Neural crest cell (in vitro differentiated cells): ENCODE data around the gene CHTOP. TPM values are rescaled to one million over a fixed set of nuclear protein-coding genes. Genes with fewer than 3 reads are reported as not detected.

Experiments used
- DNase-seq: peaks from one replicate; pipeline ENCODE4 v3.0.0; 2021; ENCODE audit warnings: low read depth, mixed read lengths, low spot score
- H3K27ac Mint-ChIP-seq: one replicate; pipeline ENCODE4 v1.8.0; 2021; ENCODE audit warnings: mild to moderate bottlenecking, mixed read lengths; ENCODE audit not compliant: unreplicated experiment
- H3K27me3 Mint-ChIP-seq: 2 replicates; pipeline ENCODE4 v1.8.0; 2021; ENCODE audit warnings: low read depth, mild to moderate bottlenecking, mixed read lengths
- H3K36me3 Mint-ChIP-seq: 2 replicates; pipeline ENCODE4 v1.8.0; 2021; ENCODE audit warnings: low read depth, mild to moderate bottlenecking, mixed read lengths
- H3K4me1 Mint-ChIP-seq: 2 replicates; pipeline ENCODE4 v1.8.0; 2021; ENCODE audit warnings: mixed read lengths
- H3K4me3 Mint-ChIP-seq: one replicate; pipeline ENCODE4 v1.8.0; 2021; ENCODE audit warnings: mild to moderate bottlenecking, mixed read lengths
- H3K9me3 Mint-ChIP-seq: 2 replicates; pipeline ENCODE4 v1.8.0; 2021; ENCODE audit warnings: mixed read lengths
- CTCF ChIP-seq: fragments of 200-600 bp; sonication (generic); conservative IDR thresholded peaks from 2 replicates; pipeline ENCODE4 v1.5.0; 2021; ENCODE audit warnings: antibody characterized with exemption, mild to moderate bottlenecking
- total RNA-seq: library from RNA; stranded (reverse); gene quantifications from 2 replicates; pipeline ENCODE4 v1.2.1, GENCODE V29; 2021

The CHTOP gene
- total RNA-seq, 1 donor from 2014 or later, result 136 TPM

- Mint-ChIP-seq H3K4me3 (no peak within 1 kb of the TSS), H3K4me1 (peaks cover 11% of the 10 kb centered on the region), H3K36me3 (no peaks in the 10 kb centered on the region), H3K27ac (peak within 1 kb of the TSS; percentile 89), H3K9me3 (no peaks in the 10 kb centered on the region), H3K27me3 (no peaks in the 10 kb centered on the region)
- TF ChIP-seq CTCF, result no peak
- no peak for DNase-seq
These were observed 17.5 kb upstream of the CHTOP start, which contains the start of gene S100A14 for GRCh38 chr1:153616144-153616916. Gene S100A14 (minus strand): TSS chr1:153616325. CDS start chr1:153615858, 467 bp downstream.

GRCh38 chr1:153616917-153617311 lies 17.0 kb upstream of the CHTOP start:
- Mint-ChIP-seq H3K27ac (no peak overlapping the region), H3K36me3 (no peaks in the 10 kb centered on the region), H3K4me1 (peaks cover 5% of the 10 kb centered on the region), H3K9me3 (no peaks in the 10 kb centered on the region), H3K4me3 (no peak overlapping the region), H3K27me3 (no peaks in the 10 kb centered on the region)
- no peak for DNase-seq
- no peak for TF ChIP-seq CTCF

- Mint-ChIP-seq H3K9me3 (no peaks in the 10 kb centered on the region), H3K36me3 (no peaks in the 10 kb centered on the region), H3K4me3 (no peak overlapping the region), H3K4me1 (peaks cover 5% of the 10 kb centered on the region), H3K27me3 (no peaks in the 10 kb centered on the region), H3K27ac (peak overlapping the region; percentile 35)
- peak; percentile 63 for TF ChIP-seq CTCF
- DNase-seq, result peak; percentile 49
These were observed 16.2 kb upstream of the CHTOP start for GRCh38 chr1:153617663-153618062.

GRCh38 chr1:153619171-153619570 lies 14.7 kb upstream of the CHTOP start:
- no peaks in the 10 kb centered on the region for H3K9me3 Mint-ChIP-seq

GRCh38 chr1:153623101-153623500 lies 10.8 kb upstream of the CHTOP start:
- no peak overlapping the region for H3K27ac Mint-ChIP-seq
- no peak overlapping the region for H3K4me3 Mint-ChIP-seq
- H3K27me3 Mint-ChIP-seq, result no peaks in the 10 kb centered on the region
- no peaks in the 10 kb centered on the region for H3K9me3 Mint-ChIP-seq
- no peaks in the 10 kb centered on the region for H3K36me3 Mint-ChIP-seq
- DNase-seq, result no peak
- peaks cover 43% of the 10 kb centered on the region for H3K4me1 Mint-ChIP-seq
- TF ChIP-seq CTCF, result no peak

More at GRCh38 chr1:153619171-153619570, 14.7 kb upstream of the CHTOP start:
- Mint-ChIP-seq H3K4me1 (peaks cover 19% of the 10 kb centered on the region), H3K27me3 (no peaks in the 10 kb centered on the region), H3K27ac (no peak overlapping the region), H3K4me3 (no peak overlapping the region), H3K36me3 (no peaks in the 10 kb centered on the region)
- TF ChIP-seq CTCF, result no peak
- no peak for DNase-seq
